ENCODE results near the gene GNRH2. TPM values are rescaled to one million over a fixed set of nuclear protein-coding genes. Genes with fewer than 3 reads are reported as not detected.
"Not testable (repeated sequence)": the region's sequence is repeated elsewhere in the genome, so short reads cannot be mapped to it uniquely, and the experiment has no call there.

The GNRH2 gene
- total and polyA plus RNA-seq, 7 donors: 0.39 TPM; not detected in 6

- H3K36me3 ChIP-seq (ENCODE audit: insufficient read depth in 1 of 2, low read depth in 1 of 2): peaks cover 5 to 36% of the 10 kb centered on the region in 2 donors
- 78 to 83% (median 81%) methylated on average over 14 of the region's 14 CpGs for WGBS, 3 donors
- TF ChIP-seq CTCF (IDR thresholded peaks at IDR 0.05): no peak
- peak overlapping the region; percentile 98 for H3K4me3 ChIP-seq
- no peak overlapping the region for H3K27ac ChIP-seq
- no peaks in the 10 kb centered on the region for H3K27me3 ChIP-seq (ENCODE audit: insufficient read depth in 3 of 3, low read length in 2 of 3)
- no peak for ATAC-seq
- DNase-seq: no peak
- intact Hi-C loops (cut with DNase I): loop anchor here in 1 of 2 donors (10.0 kb wide), 1 partner anchor 157 kb away; the partner anchor contains the start of genes DDRGK1 and ITPA
- H3K4me1 ChIP-seq: peaks cover 7% of the 10 kb centered on the region
- no peaks in the 10 kb centered on the region for H3K9me3 ChIP-seq
These were observed 4.3 kb downstream of the GNRH2 start for GRCh38 chr20:3047486-3048419.

- intact Hi-C loops (cut with DNase I): loop anchor here (2.0 to 5.0 kb wide), 3 partner anchors 61 to 266 kb away; no protein-coding TSS in a partner anchor
- DNase-seq (no peak), ATAC-seq (no peak)
- TF ChIP-seq CTCF (IDR thresholded peaks at IDR 0.05): no peak
- Histone ChIP-seq H3K27me3 (ENCODE audit: insufficient read depth in 3 of 3, low read length in 2 of 3) (no peaks in the 10 kb centered on the region), H3K4me1 (peaks cover 7% of the 10 kb centered on the region), H3K4me3 (no peak overlapping the region), H3K36me3 (ENCODE audit: insufficient read depth in 1 of 2, low read depth in 1 of 2) (peaks cover 5 to 36% of the 10 kb centered on the region in 2 donors), H3K9me3 (no peaks in the 10 kb centered on the region), H3K27ac (no peak overlapping the region)
- WGBS, 3 donors: 55 to 66% (median 64%) methylated on average over 7 of the region's 7 CpGs
These were observed 8.1 kb downstream of the GNRH2 start for GRCh38 chr20:3051385-3052019.

GRCh38 chr20:3059489-3059888, 16.1 kb downstream of the GNRH2 start:
- Histone ChIP-seq H3K9me3 (no peaks in the 10 kb centered on the region), H3K27ac (no peak overlapping the region), H3K4me3 (no peak overlapping the region), H3K27me3 (ENCODE audit: insufficient read depth in 3 of 3, low read length in 2 of 3) (no peaks in the 10 kb centered on the region), H3K36me3 (ENCODE audit: insufficient read depth in 1 of 2, low read depth in 1 of 2) (no peaks in the 10 kb centered on the region), H3K4me1 (no peaks in the 10 kb centered on the region)
- WGBS, 3 donors: 85 to 98% (median 87%) methylated on average over 3 of the region's 3 CpGs
- no peak for TF ChIP-seq CTCF (IDR thresholded peaks at IDR 0.05)
- intact Hi-C loops (cut with DNase I): no loop called here
- DNase-seq: no peak
- no peak for ATAC-seq

- ATAC-seq; H3K4me3 ChIP-seq; H3K9me3 ChIP-seq; H3K36me3 ChIP-seq (ENCODE audit: insufficient read depth in 1 of 2, low read depth in 1 of 2); H3K4me1 ChIP-seq; H3K27me3 ChIP-seq (ENCODE audit: insufficient read depth in 3 of 3, low read length in 2 of 3); intact Hi-C loops (cut with DNase I); H3K27ac ChIP-seq; DNase-seq: not testable (repeated sequence)
- WGBS, 3 donors: 77 to 86% (median 82%) methylated on average over 6 of the region's 6 CpGs
These were observed 20.7 kb downstream of the GNRH2 start for GRCh38 chr20:3064119-3064518.

Measured in psoas muscle (tissue), 8 donors.